GM18868 (cell line): ENCODE measurements around the gene TMEM183A.

ENCODE experiments used
- ATAC-seq: cut with Tn5 transposase; IDR thresholded peaks from one replicate; pipeline ENCODE4 v1.9.1; 2021; ENCODE audit warnings: mild to moderate bottlenecking, moderate library complexity; ENCODE audit not compliant: unreplicated experiment

The TMEM183A gene, protein sequence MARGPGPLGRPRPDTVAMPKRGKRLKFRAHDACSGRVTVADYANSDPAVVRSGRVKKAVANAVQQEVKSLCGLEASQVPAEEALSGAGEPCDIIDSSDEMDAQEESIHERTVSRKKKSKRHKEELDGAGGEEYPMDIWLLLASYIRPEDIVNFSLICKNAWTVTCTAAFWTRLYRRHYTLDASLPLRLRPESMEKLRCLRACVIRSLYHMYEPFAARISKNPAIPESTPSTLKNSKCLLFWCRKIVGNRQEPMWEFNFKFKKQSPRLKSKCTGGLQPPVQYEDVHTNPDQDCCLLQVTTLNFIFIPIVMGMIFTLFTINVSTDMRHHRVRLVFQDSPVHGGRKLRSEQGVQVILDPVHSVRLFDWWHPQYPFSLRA

DNA sequence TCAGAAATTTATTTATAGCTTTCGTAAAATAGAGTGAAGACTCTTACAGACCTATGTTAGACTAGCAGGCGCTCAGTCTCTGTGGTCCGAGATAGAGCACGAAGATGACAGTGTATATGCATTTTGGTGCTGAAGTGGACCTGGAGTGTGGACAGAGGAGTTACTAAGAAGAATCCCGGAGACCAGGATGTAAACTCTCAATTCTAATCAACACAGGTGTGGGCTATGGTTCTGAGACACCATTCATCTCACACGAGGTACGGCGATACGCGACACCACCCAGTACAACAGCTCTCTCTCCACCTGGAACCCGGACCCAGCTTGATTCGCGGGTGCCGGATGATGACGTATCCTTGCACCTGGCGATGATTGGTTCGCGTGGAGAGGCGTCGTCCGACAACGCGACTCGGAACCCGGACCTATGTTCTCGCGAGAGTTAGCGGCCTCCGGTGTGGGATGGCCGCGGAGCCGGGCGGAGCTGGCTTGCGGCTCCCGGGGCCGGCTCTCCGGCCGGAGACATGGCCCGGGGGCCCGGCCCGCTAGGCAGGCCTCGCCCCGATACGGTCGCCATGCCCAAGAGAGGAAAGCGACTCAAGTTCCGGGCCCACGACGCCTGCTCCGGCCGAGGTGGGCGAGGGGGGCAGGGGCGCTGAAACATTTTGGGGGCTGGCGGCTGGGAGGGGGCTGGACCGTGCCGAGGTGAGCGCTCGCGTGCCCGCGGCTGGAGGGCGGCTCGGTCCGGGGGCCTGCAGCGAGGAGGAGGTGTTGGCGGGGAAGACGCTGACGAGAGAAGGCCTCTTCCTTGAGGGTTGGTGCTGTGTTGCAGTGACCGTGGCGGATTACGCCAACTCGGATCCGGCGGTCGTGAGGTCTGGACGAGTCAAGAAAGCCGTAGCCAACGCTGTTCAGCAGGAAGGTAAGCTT, at the start of gene TMEM183A:
Gene TMEM183A, plus strand, starts transcription at position 427 of the 924 bp plus-strand sequence. Its CDS starts 92 bp downstream, at position 519.
- peak; percentile 92 for ATAC-seq

DNA sequence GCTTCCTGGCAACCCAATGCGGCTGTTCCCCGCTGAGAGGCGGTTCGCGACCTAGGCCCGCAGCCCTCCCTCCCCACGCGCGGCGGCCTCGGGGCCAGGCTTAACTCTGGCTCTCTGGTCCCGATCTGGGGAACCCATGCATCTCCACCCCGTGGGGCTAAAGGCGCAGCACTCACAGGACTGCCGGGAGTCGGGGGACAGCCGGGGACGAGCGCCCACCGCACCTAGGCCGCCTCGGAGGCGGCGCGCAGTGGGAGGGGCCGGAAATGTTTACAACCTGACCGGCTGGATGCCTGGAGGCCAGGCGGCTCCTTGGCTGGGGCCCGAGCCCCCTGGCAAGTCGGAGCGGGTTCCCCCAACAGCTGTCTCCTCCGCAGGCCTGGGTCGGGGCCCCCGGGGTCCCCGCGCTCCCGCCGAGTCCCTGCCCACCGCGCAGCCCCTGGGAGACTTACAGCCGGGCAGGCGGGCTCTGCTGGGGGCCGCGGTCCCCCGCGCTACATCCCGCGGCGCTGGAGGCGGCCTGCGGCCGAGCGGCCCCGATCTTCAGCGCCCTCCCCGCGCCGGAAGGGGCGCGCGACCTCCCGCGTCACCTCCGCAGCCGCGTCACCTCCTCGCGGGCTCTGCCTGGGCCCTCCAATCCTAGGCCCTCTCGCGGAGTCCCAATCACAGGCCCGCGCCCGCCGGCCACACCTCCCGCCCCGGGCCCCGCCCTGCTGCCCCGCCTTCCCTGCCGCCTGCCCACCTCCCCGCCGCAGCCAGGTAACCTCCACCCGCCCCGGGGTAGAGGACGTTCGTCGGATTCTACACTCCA, 49.2 kb upstream of the TMEM183A start, which contains the start of gene ADIPOR1:
Gene ADIPOR1, minus strand, starts transcription at position 580 of the 811 bp plus-strand sequence. CDS start 7,242 bp downstream, outside the sequence.
- ATAC-seq, result peak; percentile 98

DNA sequence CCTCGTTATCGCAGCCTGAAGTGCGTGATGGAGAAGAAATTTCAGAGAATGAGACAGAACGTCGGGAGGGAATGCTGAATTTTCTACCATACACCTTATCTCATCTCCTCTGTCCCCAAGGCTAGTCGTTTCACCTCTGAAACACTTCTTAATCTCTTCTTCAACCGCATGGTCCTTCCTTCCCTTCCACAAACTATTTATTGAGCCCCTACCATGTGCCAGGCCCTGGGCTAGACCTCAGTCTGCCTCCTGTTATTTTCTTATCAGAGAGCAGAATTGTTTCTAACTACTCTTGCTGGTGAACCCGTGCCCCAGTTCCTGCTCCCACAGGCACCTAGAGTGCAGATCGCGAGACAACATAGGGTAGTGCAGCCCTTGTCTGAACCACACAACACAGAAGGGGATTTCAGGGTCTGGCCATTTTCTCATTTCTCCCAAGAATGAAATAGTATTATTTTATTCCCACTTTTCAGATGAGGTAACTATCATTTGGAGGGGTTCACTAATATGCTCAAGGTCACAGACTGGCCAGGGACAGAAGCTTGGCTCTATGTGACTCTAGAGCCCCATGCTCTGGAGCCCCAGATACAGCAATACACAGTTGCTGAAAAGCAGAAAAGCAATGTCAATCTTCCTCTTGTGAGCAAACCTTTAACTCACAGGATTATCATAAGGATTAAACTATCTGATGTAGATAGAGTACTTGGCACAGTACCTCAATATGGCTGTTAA, 48.5 kb upstream of the TMEM183A start:
- ATAC-seq, result no peak

DNA sequence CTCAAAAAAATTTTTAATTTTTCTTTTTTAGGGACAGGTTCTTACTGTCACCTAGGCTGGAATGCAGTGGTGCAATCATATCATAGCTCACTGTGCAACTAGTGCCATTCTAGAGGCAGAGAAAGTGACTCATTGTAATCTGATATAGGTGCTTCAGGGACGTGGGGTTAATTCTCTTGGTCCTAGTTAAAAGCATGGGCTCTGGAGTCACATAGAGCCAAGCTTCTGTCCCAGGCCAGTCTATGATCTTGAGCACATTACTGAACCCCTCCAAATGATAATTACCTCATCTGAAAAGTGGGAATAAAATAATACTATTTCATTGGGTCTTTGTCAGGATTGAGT, 47.9 kb upstream of the TMEM183A start:
- no peak for ATAC-seq

- ATAC-seq, result no peak
These were observed 45.8 kb upstream of the TMEM183A start for GRCh38 chr1:202961220-202961880.

DNA sequence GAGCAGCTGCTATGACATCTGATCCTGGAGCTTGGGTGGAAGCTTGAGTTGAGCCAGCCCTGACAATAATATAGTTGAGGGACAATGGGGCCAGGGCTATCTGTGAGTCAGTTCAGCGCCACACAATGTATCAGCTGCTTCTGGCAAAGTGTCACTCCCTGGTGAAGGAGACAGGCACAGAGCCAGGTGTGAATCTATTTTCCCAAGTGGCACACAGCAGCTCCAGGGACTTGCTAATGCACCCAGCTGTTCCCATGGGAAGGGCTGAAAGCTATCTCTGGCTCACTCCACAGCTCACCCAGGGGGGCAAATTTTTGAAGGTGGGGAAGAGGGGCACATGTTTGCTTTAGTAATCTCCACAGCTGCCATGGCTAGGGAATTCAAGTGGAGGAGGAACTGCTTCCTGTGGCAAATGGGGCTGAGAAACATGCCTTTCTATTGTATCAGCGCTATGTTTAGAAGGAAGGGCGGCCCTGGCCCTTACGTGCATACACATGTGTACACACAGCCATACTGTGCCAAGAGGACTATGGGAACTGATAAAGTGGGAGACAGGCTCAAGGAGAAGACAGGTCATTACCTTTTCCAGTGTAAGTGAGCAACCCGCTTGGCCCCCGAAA, 42.3 kb upstream of the TMEM183A start:
- ATAC-seq, result no peak

GRCh38 chr1:202965422-202965821, 41.8 kb upstream of the TMEM183A start:
- ATAC-seq, result no peak

- no peak for ATAC-seq
These were observed 40.9 kb upstream of the TMEM183A start for GRCh38 chr1:202966006-202966898.

DNA sequence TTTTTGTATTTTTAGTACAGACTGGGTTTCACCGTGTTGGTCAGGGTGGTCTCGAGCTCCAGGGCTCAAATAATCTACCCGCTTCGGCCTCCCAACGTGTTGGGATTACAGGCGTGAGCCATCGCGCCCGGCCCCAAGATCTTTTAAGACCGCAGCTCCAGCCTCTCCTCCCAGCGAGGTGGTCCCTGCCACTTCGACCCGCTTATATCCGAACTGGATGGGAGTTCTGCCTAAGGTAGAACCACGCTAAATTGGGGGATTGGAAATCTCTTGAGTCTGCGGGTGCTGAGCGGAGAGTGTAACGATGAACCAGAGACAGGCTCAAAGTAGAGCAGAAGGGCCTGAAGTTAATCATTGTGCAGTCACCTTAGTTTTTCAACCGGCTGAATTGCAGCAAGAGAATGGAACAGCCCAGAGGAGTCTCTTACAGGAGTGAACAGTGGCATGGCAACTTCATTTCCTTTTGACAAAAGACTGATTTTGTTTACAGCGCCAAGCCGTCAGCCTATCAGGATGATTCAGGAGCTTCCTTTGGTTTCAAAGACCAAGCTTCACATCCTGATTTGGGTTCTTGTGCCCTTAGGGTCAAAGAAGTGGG, 39.4 kb upstream of the TMEM183A start:
- no peak for ATAC-seq

DNA sequence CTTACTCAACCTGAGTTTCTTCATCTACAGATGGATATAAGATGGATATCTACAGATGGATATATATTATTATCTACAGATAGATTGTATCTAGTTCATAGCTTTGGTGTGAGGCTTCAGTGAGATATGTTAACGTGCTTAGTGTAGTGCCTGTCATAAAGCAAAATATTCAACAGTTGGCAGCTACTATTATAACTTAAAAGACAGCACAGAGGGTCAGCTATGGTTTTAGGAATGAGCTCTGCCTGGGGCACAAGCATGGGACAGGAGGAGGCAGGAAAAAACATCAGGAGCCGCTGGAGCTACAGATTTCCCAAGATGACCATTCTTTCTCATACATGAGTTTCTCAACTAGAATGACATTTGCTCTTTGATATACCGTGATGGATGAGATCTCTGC, 38.8 kb upstream of the TMEM183A start:
- no peak for ATAC-seq

DNA sequence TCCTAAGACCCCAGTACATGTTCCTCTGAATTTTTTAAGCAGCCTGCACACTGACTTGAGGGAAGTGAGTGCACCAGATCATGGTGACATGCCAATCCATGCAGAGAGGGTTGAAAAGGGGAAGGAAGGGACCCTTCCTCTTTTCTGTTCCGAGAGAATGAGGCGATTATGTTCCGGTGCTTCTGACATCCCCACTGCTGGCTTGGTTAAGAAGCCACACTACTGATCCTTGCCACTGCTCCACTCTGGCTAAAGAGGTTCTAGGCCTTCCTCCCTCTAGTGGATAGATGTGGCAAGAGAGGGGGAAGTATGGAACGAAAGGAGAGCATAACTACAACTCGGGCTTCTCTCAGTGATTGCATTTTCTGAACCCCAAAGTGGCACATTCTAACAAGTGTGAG, 38.3 kb upstream of the TMEM183A start:
- ATAC-seq, result peak; percentile 69

GRCh38 chr1:202972046-202972445, 35.1 kb upstream of the TMEM183A start:
- ATAC-seq, result no peak

DNA sequence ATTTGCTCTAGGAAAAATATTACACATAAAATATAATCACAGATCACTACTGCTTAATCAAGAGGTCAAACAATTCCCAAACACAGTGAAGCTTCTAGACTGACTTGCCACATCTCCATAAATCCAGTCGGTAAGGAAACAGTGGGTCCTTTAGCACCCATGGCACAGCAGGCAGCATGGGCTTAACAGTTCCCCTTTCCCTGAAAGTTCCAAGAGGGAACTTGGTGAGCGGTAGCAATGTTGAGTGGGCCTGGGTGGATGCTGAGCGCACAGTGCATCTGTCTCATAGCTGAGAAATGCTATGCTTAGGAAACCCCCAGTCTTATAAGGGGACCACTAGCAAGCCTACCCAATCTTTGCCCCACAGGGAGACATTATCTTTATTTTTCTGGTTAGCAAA, 32.3 kb upstream of the TMEM183A start:
- no peak for ATAC-seq

DNA sequence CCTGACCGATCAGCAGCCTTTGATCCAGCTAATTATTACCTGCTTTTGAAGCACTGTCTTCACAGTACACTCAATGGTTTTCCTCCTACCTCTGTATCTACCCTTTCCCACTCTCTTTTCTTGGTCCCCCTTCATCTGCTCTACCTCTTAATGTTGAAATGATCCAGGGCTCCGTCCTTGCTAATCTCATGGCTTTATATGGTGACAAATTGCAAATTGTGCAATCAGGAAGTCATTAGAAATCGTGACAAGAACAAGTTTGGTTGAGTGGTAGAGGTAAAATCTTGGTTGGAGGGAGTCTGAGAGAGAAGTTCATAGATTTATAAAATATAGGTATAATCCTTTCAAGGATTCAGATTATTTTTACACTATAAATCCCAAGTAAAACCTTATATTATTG, 30.5 kb upstream of the TMEM183A start:
- no peak for ATAC-seq

DNA sequence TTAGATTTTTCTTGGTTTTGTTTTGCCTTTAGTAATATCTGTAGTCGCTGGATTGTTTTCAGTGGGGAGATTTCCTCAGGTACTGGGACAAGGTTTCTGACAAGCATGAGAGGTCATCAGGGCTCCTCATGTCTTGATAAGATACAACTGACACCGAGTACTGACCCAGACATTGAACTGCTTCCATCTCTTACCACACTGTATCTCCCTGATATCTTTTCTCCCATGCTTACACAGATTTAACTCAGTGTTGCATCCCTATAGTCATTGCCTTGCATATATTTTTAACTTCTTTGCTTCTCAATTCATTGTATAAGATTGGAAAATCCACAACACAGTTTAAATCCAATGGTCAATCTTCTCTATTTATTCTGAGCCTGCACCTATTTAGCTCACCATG, 27.7 kb upstream of the TMEM183A start:
- no peak for ATAC-seq

DNA sequence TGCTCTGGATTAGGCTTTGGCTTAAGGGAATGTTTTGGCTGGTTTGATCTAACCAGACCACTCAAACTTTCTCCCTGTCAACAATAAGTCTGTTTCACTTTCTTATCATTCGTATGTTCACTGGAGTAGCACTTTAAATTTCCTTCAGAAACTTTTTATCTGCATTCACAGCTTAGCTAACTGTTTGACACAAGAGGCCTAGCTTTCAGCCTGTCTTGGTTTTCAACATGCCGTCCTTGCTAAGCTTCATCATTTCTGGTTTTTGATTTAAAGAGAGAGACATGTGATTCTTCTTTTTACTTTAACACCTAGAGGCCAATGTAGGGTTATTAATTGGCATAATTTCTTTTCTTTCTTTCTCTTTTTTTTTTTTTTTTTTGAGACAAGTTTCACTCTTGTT, 25.2 kb upstream of the TMEM183A start:
- ATAC-seq, result no peak

DNA sequence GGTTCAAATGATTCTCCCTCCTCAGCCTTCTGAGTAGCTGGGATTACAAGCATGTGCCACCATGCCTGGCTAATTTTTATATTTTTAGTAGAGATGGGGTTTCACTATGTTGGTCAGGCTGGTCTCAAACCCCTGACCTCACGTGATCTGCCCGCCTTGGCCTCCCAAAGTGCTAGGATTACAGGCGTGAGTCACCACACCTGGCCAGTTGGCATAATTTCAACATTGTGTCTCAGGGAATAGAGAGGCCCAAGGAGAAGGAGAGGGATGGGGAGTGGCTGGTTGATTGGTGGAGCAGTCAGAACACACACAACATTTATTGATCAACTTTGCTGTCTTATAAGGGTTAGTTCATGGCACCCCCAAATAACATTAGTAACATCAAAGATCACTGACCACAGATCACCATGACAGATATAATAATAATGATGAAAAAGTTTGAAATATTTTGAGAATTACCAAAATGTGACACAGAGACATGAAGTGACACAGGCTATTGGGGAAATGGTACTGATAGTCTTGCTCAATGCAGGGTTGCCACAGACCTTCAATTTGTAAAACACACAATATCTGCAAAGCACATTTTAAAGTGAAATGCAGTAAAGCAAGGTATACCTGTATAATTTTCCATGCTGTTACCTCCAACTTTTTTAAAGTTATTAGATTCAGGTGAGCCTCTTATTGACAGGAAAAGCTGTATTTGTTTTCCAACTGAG, 24.3 kb upstream of the TMEM183A start:
- no peak for ATAC-seq
